GM13976 (cell line): ENCODE measurements around the gene CNPPD1.

ENCODE experiments used
- DNase-seq: peaks from one replicate; pipeline ENCODE4 v3.0.0; 2012; ENCODE audit warnings: low spot score
- in situ Hi-C: fragments of 300-500 bp; cut with MboI; formaldehyde crosslinking; loops from one replicate; pipeline ENCODE4 v1.12.0; 2022; ENCODE audit warnings: low sequenced_read_pairs, mixed read lengths, inconsistent platforms; ENCODE audit not compliant: unreplicated experiment
- TF ChIP-seq, protein P1 (sequence below): IDR thresholded peaks from 2 replicates; pipeline ENCODE4 v1.5.1; 2012; ENCODE audit warnings: borderline replicate concordance, mild to moderate bottlenecking; ENCODE audit not compliant: insufficient read depth; ENCODE audit errors: extremely low read depth, missing control alignments, control extremely low read depth

Gene CNPPD1

GRCh38 chr2:219209236-219210195 is 32.8 kb upstream of the CNPPD1 start:
- in situ Hi-C loops = no loop called here
- DNase-seq = no peak
- TF ChIP-seq, protein P1, sequence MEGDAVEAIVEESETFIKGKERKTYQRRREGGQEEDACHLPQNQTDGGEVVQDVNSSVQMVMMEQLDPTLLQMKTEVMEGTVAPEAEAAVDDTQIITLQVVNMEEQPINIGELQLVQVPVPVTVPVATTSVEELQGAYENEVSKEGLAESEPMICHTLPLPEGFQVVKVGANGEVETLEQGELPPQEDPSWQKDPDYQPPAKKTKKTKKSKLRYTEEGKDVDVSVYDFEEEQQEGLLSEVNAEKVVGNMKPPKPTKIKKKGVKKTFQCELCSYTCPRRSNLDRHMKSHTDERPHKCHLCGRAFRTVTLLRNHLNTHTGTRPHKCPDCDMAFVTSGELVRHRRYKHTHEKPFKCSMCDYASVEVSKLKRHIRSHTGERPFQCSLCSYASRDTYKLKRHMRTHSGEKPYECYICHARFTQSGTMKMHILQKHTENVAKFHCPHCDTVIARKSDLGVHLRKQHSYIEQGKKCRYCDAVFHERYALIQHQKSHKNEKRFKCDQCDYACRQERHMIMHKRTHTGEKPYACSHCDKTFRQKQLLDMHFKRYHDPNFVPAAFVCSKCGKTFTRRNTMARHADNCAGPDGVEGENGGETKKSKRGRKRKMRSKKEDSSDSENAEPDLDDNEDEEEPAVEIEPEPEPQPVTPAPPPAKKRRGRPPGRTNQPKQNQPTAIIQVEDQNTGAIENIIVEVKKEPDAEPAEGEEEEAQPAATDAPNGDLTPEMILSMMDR = no peak

DNA sequence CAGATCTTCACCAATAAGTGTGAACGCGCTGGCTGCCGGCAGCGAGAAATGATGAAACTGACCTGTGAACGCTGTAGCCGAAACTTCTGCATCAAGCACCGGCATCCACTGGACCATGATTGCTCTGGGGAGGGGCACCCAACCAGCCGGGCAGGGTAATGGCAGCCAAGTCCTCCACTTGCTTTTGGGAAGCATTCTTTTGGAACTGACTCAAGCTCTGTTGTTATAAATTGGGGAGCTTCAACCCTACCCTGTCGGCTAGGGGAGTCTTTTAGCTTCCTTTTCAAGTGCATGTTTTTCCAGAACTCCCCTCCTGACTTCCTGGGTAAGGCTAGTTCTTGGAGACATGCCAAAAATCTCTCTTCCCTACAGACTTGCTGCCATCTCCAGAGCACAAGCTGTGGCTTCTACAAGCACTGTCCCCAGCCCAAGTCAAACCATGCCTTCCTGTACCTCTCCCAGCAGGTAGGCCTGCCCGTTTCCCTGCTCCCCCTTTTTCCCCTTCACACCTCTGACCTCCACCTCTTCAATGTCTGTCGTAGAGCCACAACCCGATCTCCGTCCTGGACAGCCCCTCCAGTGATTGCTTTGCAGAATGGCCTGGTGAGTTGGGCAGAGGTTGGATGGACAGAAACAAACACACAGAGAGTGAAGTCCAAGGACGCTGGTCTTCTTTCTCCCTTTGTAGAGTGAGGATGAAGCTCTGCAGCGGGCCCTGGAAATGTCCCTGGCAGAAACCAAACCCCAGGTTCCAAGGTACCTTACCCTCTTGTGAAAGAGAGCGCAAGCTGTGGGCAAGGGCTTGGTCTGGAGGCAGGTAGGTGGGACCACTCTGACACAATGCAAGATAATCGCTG is 31.4 kb upstream of the CNPPD1 start:
- in situ Hi-C loops = no loop called here
- TF ChIP-seq, protein P1 = no peak
- DNase-seq = no peak

DNA sequence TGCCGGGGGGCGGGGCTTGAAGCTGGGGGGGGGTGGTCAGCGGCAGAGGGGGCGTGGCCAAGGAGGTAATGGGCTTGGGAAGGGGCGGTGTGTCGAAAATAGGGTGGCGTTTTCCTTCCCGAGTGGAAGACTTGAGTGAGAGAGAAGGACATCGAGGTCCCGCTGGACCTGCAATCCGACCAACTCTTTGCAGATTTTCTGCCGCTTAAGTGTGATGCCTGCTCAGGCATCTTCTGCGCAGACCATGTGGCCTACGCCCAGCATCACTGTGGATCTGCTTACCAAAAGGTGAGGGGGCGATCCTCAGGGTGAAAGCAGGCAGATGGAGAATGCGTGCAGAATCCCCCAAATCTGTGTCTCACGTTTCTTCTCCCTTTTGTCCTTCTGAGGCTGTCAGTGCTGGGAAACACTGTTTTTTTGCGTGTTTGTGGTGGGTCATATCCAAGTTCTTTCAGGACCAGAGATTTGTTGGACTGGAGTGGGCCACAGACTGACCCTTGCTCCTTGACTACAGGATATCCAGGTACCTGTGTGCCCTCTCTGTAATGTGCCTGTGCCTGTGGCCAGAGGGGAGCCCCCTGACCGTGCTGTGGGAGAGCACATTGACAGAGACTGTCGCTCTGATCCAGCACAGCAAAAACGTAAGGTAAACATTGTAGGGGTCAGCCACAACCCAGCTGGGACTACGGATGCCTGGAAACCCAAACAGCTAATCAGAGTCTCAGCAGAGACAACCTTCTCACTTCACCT is 30.6 kb upstream of the CNPPD1 start:
- in situ Hi-C loops = no loop called here
- no peak for DNase-seq
- TF ChIP-seq, protein P1 = no peak

DNA sequence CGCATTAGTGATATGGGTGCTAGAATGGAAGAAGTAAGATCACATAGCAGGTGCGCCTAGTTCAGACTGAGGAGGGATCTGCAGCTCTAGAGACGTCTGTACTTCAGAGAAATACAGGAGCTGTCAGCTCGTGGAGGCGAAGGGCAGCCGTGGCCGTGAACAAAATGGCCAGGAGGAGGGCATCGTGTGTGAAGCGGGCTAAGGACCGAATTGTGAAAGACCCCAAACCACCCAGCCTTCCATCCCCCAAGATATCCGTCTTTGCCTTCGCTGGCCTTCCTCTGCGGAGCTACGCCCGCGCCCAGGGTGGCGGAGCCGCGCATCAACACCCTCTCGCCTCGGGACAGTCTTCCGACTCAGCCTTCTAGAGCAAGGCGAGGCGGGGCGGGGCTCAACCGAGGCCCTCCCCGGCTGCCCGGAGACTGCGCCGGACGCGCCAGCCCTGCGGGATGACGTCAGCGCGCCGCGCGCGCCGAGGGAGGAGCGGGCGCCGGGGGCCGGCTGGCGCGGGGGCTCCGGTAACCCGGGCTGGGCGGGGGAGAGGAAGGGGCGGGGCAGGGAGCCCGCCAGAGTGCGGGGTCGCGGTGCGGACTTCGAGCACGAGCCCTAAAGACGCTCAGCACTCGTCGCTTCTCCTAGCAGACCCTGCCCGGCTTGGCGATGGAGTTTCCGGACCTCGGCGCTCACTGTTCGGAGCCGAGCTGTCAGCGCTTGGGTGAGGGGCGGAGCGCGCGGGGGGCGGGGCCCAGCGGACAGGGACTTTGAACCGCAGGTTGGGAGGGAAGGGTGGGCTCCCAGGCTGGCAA is 29.8 kb upstream of the CNPPD1 start, which contains the start of gene ZFAND2B:
ZFAND2B (plus strand) TSS at position 455 of the 806 bp plus-strand sequence; CDS start at position 661, 206 bp downstream.
- in situ Hi-C loops = no loop called here
- TF ChIP-seq, protein P1 = no peak
- peak; percentile 100 for DNase-seq

GRCh38 chr2:219205981-219206327 is 29.2 kb upstream of the CNPPD1 start:
- no peak for DNase-seq
- in situ Hi-C loops = no loop called here
- TF ChIP-seq, protein P1 = no peak
